NCI-H226 (cell line): Measurements from ENCODE around the gene KCTD3.

Source experiments
- DNase-seq: peaks from one replicate; pipeline ENCODE4 v3.0.0-alpha.2; 2015

Gene KCTD3

GRCh38 chr1:215660259-215660658, 93.2 kb downstream of the KCTD3 start:
- DNase-seq: no peak

- no peak for DNase-seq
Observed at GRCh38 chr1:215661033-215661432, 93.9 kb downstream of the KCTD3 start.

GRCh38 chr1:215665215-215665614, 98.1 kb downstream of the KCTD3 start:
- DNase-seq: peak; percentile 52

- no peak for DNase-seq
Observed at GRCh38 chr1:215667761-215668160, 100.7 kb downstream of the KCTD3 start.

GRCh38 chr1:215669806-215670491, 102.8 kb downstream of the KCTD3 start:
- DNase-seq: peak; percentile 39
